ENCODE data around the gene SBNO2.

SBNO2 gene

GRCh38 chr19:1061987-1062386 lies 112.1 kb downstream of the SBNO2 start:
- no peak overlapping the region for H3K4me3 ChIP-seq (ENCODE audit: low read length)
- H3K27me3 ChIP-seq (ENCODE audit: control insufficient read depth, insufficient read depth, low read length), result no peaks in the 10 kb centered on the region
- peaks cover 7% of the 10 kb centered on the region for H3K9me3 ChIP-seq (ENCODE audit: control insufficient read depth, insufficient read depth, low read length)
- H3K36me3 ChIP-seq (ENCODE audit: control insufficient read depth, insufficient read depth, low read length), result peaks cover 5% of the 10 kb centered on the region; the same call in 1 of the 2 replicates
- DNase-seq (ENCODE audit: low read depth, low spot score), result no peak
- no peak overlapping the region for H3K27ac ChIP-seq (ENCODE audit: low read length)
- WGBS (ENCODE audit: insufficient coverage, insufficient read length), result no CpG with 5 or more reads among the region's 20 CpGs
- H3K4me1 ChIP-seq (ENCODE audit: control insufficient read depth, insufficient read depth, low read length), result peaks cover 8% of the 10 kb centered on the region

DNA sequence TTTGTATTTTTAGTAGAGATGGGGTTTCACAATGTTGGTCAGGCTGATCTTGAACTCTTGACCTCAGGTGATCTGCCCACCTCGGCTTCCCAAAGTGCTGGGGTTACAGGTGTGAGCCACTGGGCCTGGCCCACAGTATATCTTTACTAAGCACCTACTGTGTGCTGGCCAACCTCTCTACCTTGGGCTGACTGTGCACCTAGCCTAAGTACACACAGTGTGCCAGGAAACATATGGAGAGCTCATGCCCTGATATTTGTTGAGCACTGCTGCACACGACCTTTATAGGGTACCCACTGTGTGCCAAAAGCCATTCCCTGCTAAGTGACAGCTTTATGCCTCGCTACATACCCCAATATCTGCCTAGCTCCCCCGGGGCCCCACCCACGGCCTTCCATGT lies 113.4 kb downstream of the SBNO2 start:
- peaks cover 13% of the 10 kb centered on the region; the same call in 1 of the 2 replicates for H3K36me3 ChIP-seq (ENCODE audit: control insufficient read depth, insufficient read depth, low read length)
- no peaks in the 10 kb centered on the region for H3K27me3 ChIP-seq (ENCODE audit: control insufficient read depth, insufficient read depth, low read length)
- WGBS (ENCODE audit: insufficient coverage, insufficient read length), result no CpG with 5 or more reads among the region's 5 CpGs
- no peak overlapping the region for H3K4me3 ChIP-seq (ENCODE audit: low read length)
- H3K4me1 ChIP-seq (ENCODE audit: control insufficient read depth, insufficient read depth, low read length), result peaks cover 6% of the 10 kb centered on the region
- no peak for DNase-seq (ENCODE audit: low read depth, low spot score)
- H3K9me3 ChIP-seq (ENCODE audit: control insufficient read depth, insufficient read depth, low read length), result peaks cover 12% of the 10 kb centered on the region
- H3K27ac ChIP-seq (ENCODE audit: low read length), result no peak overlapping the region

GRCh38 chr19:1058112-1058511 lies 116.0 kb downstream of the SBNO2 start:
- Histone ChIP-seq H3K4me3 (ENCODE audit: low read length) (no peak overlapping the region), H3K27me3 (ENCODE audit: control insufficient read depth, insufficient read depth, low read length) (no peaks in the 10 kb centered on the region), H3K9me3 (ENCODE audit: control insufficient read depth, insufficient read depth, low read length) (peaks cover 12% of the 10 kb centered on the region), H3K4me1 (ENCODE audit: control insufficient read depth, insufficient read depth, low read length) (no peaks in the 10 kb centered on the region; the same call in 1 of the 2 replicates), H3K27ac (ENCODE audit: low read length) (no peak overlapping the region), H3K36me3 (ENCODE audit: control insufficient read depth, insufficient read depth, low read length) (peaks cover 13% of the 10 kb centered on the region; the same call in 1 of the 2 replicates)
- WGBS (ENCODE audit: insufficient coverage, insufficient read length), result no CpG with 5 or more reads among the region's 5 CpGs
- DNase-seq (ENCODE audit: low read depth, low spot score), result no peak
